SK-N-SH treated with all-trans-retinoic acid at 6 μM for 48 hours (cell line): Measurements from ENCODE around the gene YEATS4.

Experiments
- ATAC-seq: fragments of 200-7000 bp; cut with Tn5 transposase; 3 replicates; pipeline ENCODE4 v1.9.1; 2020; ENCODE audit warnings: mild to moderate bottlenecking, moderate library complexity
- CSDC2 ChIP-seq: fragments of 250-450 bp; sonication (Bioruptor Pico); IDR thresholded peaks from 2 replicates; pipeline ENCODE4 v1.5.0; 2020; ENCODE audit warnings: mild to moderate bottlenecking, moderate library complexity
- ESRRG ChIP-seq: fragments of 250-450 bp; sonication (Bioruptor Pico); IDR thresholded peaks from 2 replicates; pipeline ENCODE4 v1.6.1; 2021; ENCODE audit warnings: mild to moderate bottlenecking
- GLIS3 ChIP-seq: fragments of 250-450 bp; sonication (Bioruptor Pico); IDR thresholded peaks from 2 replicates; pipeline ENCODE4 v1.5.0; 2020; ENCODE audit warnings: mild to moderate bottlenecking, moderate library complexity
- ISL1 ChIP-seq: fragments of 250-450 bp; sonication (Bioruptor Pico); IDR thresholded peaks from 2 replicates; pipeline ENCODE4 v2.1.2; 2022; ENCODE audit warnings: mild to moderate bottlenecking, moderate library complexity
- OSR1 ChIP-seq: fragments of 250-450 bp; sonication (Bioruptor Pico); IDR thresholded peaks from 2 replicates; pipeline ENCODE4 v1.8.0; 2022; ENCODE audit warnings: moderate library complexity, mild to moderate bottlenecking, inconsistent platforms
- PPARA ChIP-seq: fragments of 250-450 bp; sonication (Bioruptor Pico); IDR thresholded peaks from 2 replicates; pipeline ENCODE4 v1.5.0; 2020; ENCODE audit warnings: mild to moderate bottlenecking, borderline replicate concordance
- RARB ChIP-seq: fragments of 250-450 bp; sonication (Bioruptor Pico); IDR thresholded peaks from 2 replicates; pipeline ENCODE4 v1.8.0; 2021; ENCODE audit warnings: mild to moderate bottlenecking, moderate library complexity
- TCF4 ChIP-seq: fragments of 250-450 bp; sonication (Bioruptor Pico); IDR thresholded peaks from 2 replicates; pipeline ENCODE4 v1.8.0; 2021; ENCODE audit warnings: mild to moderate bottlenecking, moderate library complexity, borderline replicate concordance
- TOX ChIP-seq: fragments of 250-450 bp; sonication (Bioruptor Pico); IDR thresholded peaks from 2 replicates; pipeline ENCODE4 v1.8.0; 2021; ENCODE audit warnings: mild to moderate bottlenecking, moderate library complexity, borderline replicate concordance
- ZC3H10 ChIP-seq: fragments of 250-450 bp; sonication (Bioruptor Pico); IDR thresholded peaks from 2 replicates; pipeline ENCODE4 v1.5.1; 2021; ENCODE audit warnings: mild to moderate bottlenecking, moderate library complexity
- ZFP3 ChIP-seq: fragments of 250-450 bp; sonication (Bioruptor Pico); IDR thresholded peaks from 2 replicates; pipeline ENCODE4 v1.5.0; 2020; ENCODE audit warnings: mild to moderate bottlenecking, moderate library complexity
- ZFP30 ChIP-seq: fragments of 450-650 bp; formaldehyde crosslinking; IDR thresholded peaks from 2 replicates; pipeline ENCODE4 v1.5.0; 2022; ENCODE audit warnings: mild to moderate bottlenecking, moderate library complexity
- ZNF565 ChIP-seq: fragments of 450-650 bp; formaldehyde crosslinking; conservative IDR thresholded peaks from 2 replicates; pipeline ENCODE4 v1.5.0; 2020; ENCODE audit warnings: low read depth, mild to moderate bottlenecking, moderate library complexity
- ZNF70 ChIP-seq: fragments of 450-650 bp; formaldehyde crosslinking; IDR thresholded peaks from 2 replicates; pipeline ENCODE4 v1.5.0; 2020; ENCODE audit warnings: mild to moderate bottlenecking, moderate library complexity
- ZNF8 ChIP-seq: fragments of 450-650 bp; formaldehyde crosslinking; IDR thresholded peaks from 2 replicates; pipeline ENCODE4 v1.5.0; 2020; ENCODE audit warnings: mild to moderate bottlenecking, moderate library complexity
- TF ChIP-seq, protein P1 (sequence below): fragments of 250-450 bp; sonication (Bioruptor Pico); IDR thresholded peaks from 2 replicates; pipeline ENCODE4 v1.5.1; 2021; ENCODE audit warnings: mild to moderate bottlenecking, moderate library complexity
- TF ChIP-seq, protein P2 (sequence below): fragments of 250-450 bp; sonication (Bioruptor Pico); IDR thresholded peaks from 2 replicates; pipeline ENCODE4 v1.8.0; 2020; ENCODE audit warnings: mild to moderate bottlenecking, moderate library complexity, borderline replicate concordance
- TF ChIP-seq, protein P3 (sequence below): fragments of 250-450 bp; sonication (Bioruptor Pico); IDR thresholded peaks from 2 replicates; pipeline ENCODE4 v1.5.0; 2020; ENCODE audit warnings: mild to moderate bottlenecking, moderate library complexity
- TF ChIP-seq, protein P4 (sequence below): fragments of 250-450 bp; sonication (Bioruptor Pico); IDR thresholded peaks from 2 replicates; pipeline ENCODE4 v1.5.1; 2020; ENCODE audit warnings: low read depth, mild to moderate bottlenecking, moderate library complexity

YEATS4 gene

DNA sequence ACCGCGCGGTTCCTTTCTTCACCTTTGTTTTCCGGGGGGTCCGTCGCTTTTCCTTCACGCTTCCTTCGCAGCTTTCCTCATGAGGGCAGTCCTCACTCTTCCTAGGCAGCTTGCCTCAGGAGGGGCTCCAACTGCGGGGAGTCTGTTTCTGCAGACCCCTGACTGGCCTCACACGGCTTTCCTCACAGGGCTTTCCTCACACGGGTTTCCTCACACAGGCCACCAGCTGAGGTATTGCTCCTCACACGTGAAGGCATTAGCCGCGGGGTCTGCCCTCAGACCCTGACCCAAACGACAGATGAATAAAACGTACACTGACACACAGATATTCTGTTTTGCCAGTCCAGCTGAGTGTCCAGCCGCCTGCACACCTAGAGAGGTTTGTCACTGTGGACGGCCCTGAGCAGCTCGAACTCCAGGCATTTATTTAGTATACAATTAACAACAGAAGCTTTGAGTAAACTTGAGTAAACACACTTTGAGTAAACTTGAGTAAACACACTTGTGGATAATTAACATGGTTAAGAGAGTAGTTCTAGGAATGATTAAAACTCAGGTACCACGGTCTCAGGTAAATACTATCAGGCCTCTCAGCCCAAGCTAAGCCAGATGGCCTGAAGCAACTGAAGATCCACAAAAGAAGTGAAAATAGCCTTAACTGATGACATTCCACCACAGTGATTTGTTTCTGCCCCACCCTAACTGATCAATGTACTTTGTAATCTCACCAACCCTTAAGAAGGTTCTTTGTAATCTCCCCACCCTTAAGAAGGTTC lies 27.4 kb upstream of the YEATS4 start (continued):
- TF ChIP-seq RARB, result no peak

DNA sequence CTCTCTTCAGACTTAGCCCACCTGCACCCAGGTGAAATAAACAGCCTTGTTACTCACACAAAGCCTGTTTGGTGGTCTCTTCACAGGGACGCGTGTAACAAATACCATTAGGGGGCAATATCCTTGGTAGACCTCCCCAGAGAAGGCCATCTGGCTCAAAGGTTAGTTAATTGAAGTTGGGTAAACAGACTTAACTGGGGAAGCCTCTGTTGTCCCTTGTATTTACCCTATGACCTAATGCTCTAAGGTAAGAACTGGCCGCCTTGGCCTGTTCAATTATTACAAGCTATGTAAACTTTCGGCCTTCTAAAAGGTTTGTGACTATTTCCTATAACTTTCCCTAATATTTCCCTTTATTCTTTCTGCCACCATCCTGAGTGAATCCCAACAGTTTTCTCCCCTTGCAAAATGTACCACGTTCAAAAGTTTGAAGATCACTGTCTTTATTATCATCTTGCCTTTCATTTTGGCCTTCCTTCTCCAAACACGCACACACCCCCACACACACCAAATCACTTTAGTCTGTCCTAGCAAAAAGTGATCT lies 26.7 kb upstream of the YEATS4 start:
- TF ChIP-seq ZFP30 (CRISPR knock-in tag), result no peak
- no peak for TF ChIP-seq TOX (CRISPR knock-in tag)
- no peak for TF ChIP-seq ZNF565 (CRISPR knock-in tag)
- TF ChIP-seq ESRRG, result no peak
- TF ChIP-seq, protein P1, sequence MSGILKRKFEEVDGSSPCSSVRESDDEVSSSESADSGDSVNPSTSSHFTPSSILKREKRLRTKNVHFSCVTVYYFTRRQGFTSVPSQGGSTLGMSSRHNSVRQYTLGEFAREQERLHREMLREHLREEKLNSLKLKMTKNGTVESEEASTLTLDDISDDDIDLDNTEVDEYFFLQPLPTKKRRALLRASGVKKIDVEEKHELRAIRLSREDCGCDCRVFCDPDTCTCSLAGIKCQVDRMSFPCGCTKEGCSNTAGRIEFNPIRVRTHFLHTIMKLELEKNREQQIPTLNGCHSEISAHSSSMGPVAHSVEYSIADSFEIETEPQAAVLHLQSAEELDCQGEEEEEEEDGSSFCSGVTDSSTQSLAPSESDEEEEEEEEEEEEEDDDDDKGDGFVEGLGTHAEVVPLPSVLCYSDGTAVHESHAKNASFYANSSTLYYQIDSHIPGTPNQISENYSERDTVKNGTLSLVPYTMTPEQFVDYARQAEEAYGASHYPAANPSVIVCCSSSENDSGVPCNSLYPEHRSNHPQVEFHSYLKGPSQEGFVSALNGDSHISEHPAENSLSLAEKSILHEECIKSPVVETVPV, result no peak
- TF ChIP-seq, protein P2, sequence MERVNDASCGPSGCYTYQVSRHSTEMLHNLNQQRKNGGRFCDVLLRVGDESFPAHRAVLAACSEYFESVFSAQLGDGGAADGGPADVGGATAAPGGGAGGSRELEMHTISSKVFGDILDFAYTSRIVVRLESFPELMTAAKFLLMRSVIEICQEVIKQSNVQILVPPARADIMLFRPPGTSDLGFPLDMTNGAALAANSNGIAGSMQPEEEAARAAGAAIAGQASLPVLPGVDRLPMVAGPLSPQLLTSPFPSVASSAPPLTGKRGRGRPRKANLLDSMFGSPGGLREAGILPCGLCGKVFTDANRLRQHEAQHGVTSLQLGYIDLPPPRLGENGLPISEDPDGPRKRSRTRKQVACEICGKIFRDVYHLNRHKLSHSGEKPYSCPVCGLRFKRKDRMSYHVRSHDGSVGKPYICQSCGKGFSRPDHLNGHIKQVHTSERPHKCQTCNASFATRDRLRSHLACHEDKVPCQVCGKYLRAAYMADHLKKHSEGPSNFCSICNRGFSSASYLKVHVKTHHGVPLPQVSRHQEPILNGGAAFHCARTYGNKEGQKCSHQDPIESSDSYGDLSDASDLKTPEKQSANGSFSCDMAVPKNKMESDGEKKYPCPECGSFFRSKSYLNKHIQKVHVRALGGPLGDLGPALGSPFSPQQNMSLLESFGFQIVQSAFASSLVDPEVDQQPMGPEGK (CRISPR knock-in tag), result no peak
- TF ChIP-seq ZNF70, result no peak
- TF ChIP-seq, protein P3, sequence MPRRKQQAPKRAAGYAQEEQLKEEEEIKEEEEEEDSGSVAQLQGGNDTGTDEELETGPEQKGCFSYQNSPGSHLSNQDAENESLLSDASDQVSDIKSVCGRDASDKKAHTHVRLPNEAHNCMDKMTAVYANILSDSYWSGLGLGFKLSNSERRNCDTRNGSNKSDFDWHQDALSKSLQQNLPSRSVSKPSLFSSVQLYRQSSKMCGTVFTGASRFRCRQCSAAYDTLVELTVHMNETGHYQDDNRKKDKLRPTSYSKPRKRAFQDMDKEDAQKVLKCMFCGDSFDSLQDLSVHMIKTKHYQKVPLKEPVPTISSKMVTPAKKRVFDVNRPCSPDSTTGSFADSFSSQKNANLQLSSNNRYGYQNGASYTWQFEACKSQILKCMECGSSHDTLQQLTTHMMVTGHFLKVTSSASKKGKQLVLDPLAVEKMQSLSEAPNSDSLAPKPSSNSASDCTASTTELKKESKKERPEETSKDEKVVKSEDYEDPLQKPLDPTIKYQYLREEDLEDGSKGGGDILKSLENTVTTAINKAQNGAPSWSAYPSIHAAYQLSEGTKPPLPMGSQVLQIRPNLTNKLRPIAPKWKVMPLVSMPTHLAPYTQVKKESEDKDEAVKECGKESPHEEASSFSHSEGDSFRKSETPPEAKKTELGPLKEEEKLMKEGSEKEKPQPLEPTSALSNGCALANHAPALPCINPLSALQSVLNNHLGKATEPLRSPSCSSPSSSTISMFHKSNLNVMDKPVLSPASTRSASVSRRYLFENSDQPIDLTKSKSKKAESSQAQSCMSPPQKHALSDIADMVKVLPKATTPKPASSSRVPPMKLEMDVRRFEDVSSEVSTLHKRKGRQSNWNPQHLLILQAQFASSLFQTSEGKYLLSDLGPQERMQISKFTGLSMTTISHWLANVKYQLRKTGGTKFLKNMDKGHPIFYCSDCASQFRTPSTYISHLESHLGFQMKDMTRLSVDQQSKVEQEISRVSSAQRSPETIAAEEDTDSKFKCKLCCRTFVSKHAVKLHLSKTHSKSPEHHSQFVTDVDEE (CRISPR knock-in tag), result no peak
- no peak for TF ChIP-seq PPARA (CRISPR knock-in tag)
- TF ChIP-seq, protein P4, sequence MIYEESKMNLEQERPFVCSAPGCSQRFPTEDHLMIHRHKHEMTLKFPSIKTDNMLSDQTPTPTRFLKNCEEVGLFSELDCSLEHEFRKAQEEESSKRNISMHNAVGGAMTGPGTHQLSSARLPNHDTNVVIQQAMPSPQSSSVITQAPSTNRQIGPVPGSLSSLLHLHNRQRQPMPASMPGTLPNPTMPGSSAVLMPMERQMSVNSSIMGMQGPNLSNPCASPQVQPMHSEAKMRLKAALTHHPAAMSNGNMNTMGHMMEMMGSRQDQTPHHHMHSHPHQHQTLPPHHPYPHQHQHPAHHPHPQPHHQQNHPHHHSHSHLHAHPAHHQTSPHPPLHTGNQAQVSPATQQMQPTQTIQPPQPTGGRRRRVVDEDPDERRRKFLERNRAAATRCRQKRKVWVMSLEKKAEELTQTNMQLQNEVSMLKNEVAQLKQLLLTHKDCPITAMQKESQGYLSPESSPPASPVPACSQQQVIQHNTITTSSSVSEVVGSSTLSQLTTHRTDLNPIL, result no peak
- TF ChIP-seq ISL1 (CRISPR knock-in tag), result no peak

DNA sequence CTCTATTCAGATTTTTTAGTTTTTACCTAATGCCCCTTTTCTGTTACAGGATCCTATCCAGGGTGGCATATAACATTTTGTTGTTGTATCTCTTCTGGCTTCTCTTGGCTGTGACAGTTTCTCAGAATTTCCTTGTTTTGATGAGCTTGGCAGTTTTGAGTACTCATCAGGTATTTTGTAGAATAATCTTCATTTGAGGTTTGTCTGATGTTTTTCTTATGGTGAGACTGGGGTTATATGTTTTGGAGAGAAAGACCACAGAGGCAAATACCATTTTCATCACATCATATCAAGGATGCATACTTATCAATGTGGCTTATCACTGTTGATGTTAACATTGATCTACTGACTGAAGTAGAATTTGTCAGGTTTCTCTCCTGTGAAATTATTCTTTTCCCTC lies 25.4 kb upstream of the YEATS4 start:
- ATAC-seq, result no peak
- TF ChIP-seq ZFP3 (CRISPR knock-in tag) (no peak), GLIS3 (CRISPR knock-in tag) (no peak), ZNF70 (no peak)
- TF ChIP-seq, protein P2 (CRISPR knock-in tag), result no peak

More for the DNA sequence above, 26.7 kb upstream of the YEATS4 start:
- no peak for ATAC-seq

DNA sequence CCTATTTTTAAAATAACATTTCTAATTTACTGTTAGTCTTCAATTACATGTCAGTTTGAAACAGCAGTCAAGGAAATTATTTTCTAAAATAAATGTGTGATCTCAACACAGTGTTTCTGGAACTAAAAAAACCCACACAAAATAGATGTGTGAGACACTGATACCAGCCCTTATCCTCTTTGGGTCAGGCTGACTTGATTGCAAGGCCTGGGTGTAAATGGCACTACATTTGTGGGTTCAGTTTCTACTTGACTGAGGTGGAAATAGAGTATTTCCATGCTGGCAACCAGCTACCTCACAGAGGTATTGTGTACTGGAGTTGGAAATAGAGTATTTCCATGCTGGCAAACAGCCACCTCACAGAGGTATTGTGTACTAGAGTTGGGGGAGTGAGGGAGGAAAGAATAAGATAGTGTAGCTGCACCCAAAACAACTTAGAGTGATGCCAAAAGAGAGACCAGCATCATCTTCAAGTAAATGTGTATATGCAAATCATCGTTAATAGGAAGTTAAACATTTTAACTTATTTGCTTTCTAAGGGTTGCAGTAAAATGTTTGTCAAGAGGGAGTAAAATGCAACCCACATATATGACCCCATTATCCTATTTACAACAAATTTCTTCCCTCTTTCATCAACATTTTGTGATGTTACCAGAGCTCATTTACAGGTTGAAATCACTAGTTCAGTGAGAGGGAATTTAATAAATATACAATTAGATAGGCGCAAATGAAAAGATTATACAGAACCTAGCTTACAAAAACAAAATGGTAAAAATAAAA lies 22.0 kb upstream of the YEATS4 start:
- TF ChIP-seq ZFP30 (CRISPR knock-in tag) (no peak), ZNF565 (CRISPR knock-in tag) (no peak), TOX (CRISPR knock-in tag) (no peak), CSDC2 (no peak), TCF4 (CRISPR knock-in tag) (no peak), ZNF8 (CRISPR knock-in tag) (no peak), OSR1 (no peak), ZC3H10 (no peak), GLIS3 (CRISPR knock-in tag) (no peak), ZFP3 (CRISPR knock-in tag) (no peak), ISL1 (CRISPR knock-in tag) (no peak)
- TF ChIP-seq, protein P3 (CRISPR knock-in tag), result no peak
- TF ChIP-seq, protein P4, result no peak
- ATAC-seq, result no peak
